ENCODE measurements around the gene PLXND1. TPM values are rescaled to one million over a fixed set of nuclear protein-coding genes. Genes with fewer than 3 reads are reported as not detected.

PLXND1 gene
- total RNA-seq, 1 donor from 2014 or later: 9.0 TPM

GRCh38 chr3:129553171-129553570 is 53.3 kb downstream of the PLXND1 start:
- H3K9ac ChIP-seq: no peak overlapping the region
- H3K4me2 ChIP-seq: peak overlapping the region; percentile 13
- peak overlapping the region; percentile 96 for H3K27ac Mint-ChIP-seq
- no peak overlapping the region for H3K27ac ChIP-seq
- no peaks in the 10 kb centered on the region for H3K79me2 ChIP-seq (ENCODE audit: low read depth)
- peaks cover 13% of the 10 kb centered on the region for H3K27me3 Mint-ChIP-seq (ENCODE audit: insufficient read depth, low read depth)
- no peaks in the 10 kb centered on the region for H3K36me3 ChIP-seq
- H3K9me3 Mint-ChIP-seq: no peaks in the 10 kb centered on the region
- H3K27me3 ChIP-seq: no peaks in the 10 kb centered on the region
- H3K4me1 Mint-ChIP-seq: peaks cover 58% of the 10 kb centered on the region
- peak overlapping the region; percentile 15 for H2AFZ ChIP-seq (replicated peaks)
- TF ChIP-seq EZH2 (IDR thresholded peaks at IDR 0.05) (no peak), EZH2phosphoT487 (IDR thresholded peaks at IDR 0.05) (no peak)
- TF ChIP-seq, protein P1, sequence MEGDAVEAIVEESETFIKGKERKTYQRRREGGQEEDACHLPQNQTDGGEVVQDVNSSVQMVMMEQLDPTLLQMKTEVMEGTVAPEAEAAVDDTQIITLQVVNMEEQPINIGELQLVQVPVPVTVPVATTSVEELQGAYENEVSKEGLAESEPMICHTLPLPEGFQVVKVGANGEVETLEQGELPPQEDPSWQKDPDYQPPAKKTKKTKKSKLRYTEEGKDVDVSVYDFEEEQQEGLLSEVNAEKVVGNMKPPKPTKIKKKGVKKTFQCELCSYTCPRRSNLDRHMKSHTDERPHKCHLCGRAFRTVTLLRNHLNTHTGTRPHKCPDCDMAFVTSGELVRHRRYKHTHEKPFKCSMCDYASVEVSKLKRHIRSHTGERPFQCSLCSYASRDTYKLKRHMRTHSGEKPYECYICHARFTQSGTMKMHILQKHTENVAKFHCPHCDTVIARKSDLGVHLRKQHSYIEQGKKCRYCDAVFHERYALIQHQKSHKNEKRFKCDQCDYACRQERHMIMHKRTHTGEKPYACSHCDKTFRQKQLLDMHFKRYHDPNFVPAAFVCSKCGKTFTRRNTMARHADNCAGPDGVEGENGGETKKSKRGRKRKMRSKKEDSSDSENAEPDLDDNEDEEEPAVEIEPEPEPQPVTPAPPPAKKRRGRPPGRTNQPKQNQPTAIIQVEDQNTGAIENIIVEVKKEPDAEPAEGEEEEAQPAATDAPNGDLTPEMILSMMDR (IDR thresholded peaks at IDR 0.05): no peak
- no peak for DNase-seq (ENCODE audit: low spot score)
- no peak overlapping the region for H3K4me3 ChIP-seq
- no peak overlapping the region for H3K4me3 Mint-ChIP-seq
- H3F3A ChIP-seq (ENCODE audit: low read depth): peaks cover 9% of the 10 kb centered on the region
- H4K20me1 ChIP-seq (ENCODE audit: low read depth): no peaks in the 10 kb centered on the region
- no peaks in the 10 kb centered on the region for H3K9me3 ChIP-seq (ENCODE audit: low read depth)
- peaks cover 42% of the 10 kb centered on the region for H3K4me1 ChIP-seq
- no peaks in the 10 kb centered on the region for H3K36me3 Mint-ChIP-seq

- Histone ChIP-seq H3K9me3 (ENCODE audit: low read depth) (no peaks in the 10 kb centered on the region), H2AFZ (replicated peaks) (peak overlapping the region; percentile 15), H3K36me3 (no peaks in the 10 kb centered on the region), H4K20me1 (ENCODE audit: low read depth) (no peaks in the 10 kb centered on the region), H3K79me2 (ENCODE audit: low read depth) (no peaks in the 10 kb centered on the region), H3K4me3 (no peak overlapping the region), H3K9ac (no peak overlapping the region), H3K27ac (no peak overlapping the region), H3K27me3 (no peaks in the 10 kb centered on the region), H3K4me1 (peaks cover 36% of the 10 kb centered on the region), H3K4me2 (no peak overlapping the region), H3F3A (ENCODE audit: low read depth) (peaks cover 9% of the 10 kb centered on the region)
- Mint-ChIP-seq H3K27ac (peak overlapping the region; percentile 96), H3K4me1 (peaks cover 55% of the 10 kb centered on the region), H3K9me3 (no peaks in the 10 kb centered on the region), H3K27me3 (ENCODE audit: insufficient read depth, low read depth) (peaks cover 14% of the 10 kb centered on the region), H3K4me3 (peak overlapping the region; percentile 15), H3K36me3 (no peaks in the 10 kb centered on the region)
- DNase-seq (ENCODE audit: low spot score): no peak
- TF ChIP-seq, protein P1 (IDR thresholded peaks at IDR 0.05): no peak
- TF ChIP-seq EZH2 (IDR thresholded peaks at IDR 0.05): no peak
- no peak for TF ChIP-seq EZH2phosphoT487 (IDR thresholded peaks at IDR 0.05)
These were observed 54.0 kb downstream of the PLXND1 start for GRCh38 chr3:129552287-129553050.

DNA sequence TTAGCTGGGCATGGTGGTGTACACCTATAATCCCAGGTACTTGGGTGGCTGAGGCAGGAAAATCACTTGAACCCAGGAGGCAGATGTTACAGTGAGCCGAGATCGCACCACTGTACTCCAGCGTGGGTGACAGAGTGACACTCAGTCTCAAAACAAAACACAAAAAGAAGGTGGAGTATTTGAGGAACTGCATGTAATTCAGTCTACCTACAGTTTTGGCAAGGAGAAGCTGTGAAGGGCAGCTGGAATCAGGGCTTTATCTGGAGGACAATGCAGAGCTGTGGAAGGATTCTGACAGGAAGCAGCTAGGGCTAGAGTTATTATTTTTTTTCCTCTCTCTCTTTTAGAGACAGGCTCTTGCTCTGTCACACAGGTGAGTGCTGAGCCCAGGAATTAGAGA is 56.7 kb downstream of the PLXND1 start:
- Histone ChIP-seq H3K4me3 (no peak overlapping the region), H3K9ac (no peak overlapping the region), H3F3A (ENCODE audit: low read depth) (peaks cover 8% of the 10 kb centered on the region), H3K4me1 (peaks cover 21% of the 10 kb centered on the region), H3K79me2 (ENCODE audit: low read depth) (no peaks in the 10 kb centered on the region), H3K27ac (no peak overlapping the region), H3K4me2 (no peak overlapping the region), H2AFZ (replicated peaks) (no peak overlapping the region), H4K20me1 (ENCODE audit: low read depth) (no peaks in the 10 kb centered on the region), H3K36me3 (no peaks in the 10 kb centered on the region), H3K27me3 (no peaks in the 10 kb centered on the region), H3K9me3 (ENCODE audit: low read depth) (no peaks in the 10 kb centered on the region)
- H3K4me3 Mint-ChIP-seq: no peak overlapping the region
- no peak for DNase-seq (ENCODE audit: low spot score)
- H3K4me1 Mint-ChIP-seq: peaks cover 41% of the 10 kb centered on the region
- no peak overlapping the region for H3K27ac Mint-ChIP-seq
- TF ChIP-seq EZH2phosphoT487 (IDR thresholded peaks at IDR 0.05) (no peak), EZH2 (IDR thresholded peaks at IDR 0.05) (no peak)
- TF ChIP-seq, protein P1 (IDR thresholded peaks at IDR 0.05): no peak
- H3K27me3 Mint-ChIP-seq (ENCODE audit: insufficient read depth, low read depth): peaks cover 16% of the 10 kb centered on the region
- no peaks in the 10 kb centered on the region for H3K36me3 Mint-ChIP-seq
- no peaks in the 10 kb centered on the region for H3K9me3 Mint-ChIP-seq

All from neural progenitor cell (in vitro differentiated cells).